GM23248 (cell line): Measurements from ENCODE around the gene NSUN3.

Source experiments
- EZH2 ChIP-seq: fragments of 200-600 bp; sonication (generic); IDR thresholded peaks from 2 replicates; pipeline ENCODE4 v1.6.1; 2018; ENCODE audit warnings: antibody characterized with exemption, mild to moderate bottlenecking; ENCODE audit not compliant: insufficient read depth, poor library complexity, severe bottlenecking
- EZH2phosphoT487 ChIP-seq: fragments of 200-600 bp; sonication (generic); IDR thresholded peaks from 2 replicates; pipeline ENCODE4 v1.6.1; 2018; ENCODE audit warnings: antibody characterized with exemption, moderate library complexity, mild to moderate bottlenecking, low read depth; ENCODE audit not compliant: insufficient read depth

- TF ChIP-seq EZH2 (no peak), EZH2phosphoT487 (no peak)
These were observed 43.2 kb upstream of the NSUN3 start for GRCh38 chr3:94019659-94020058.
